ENCODE measurements around the gene CHMP4A. TPM values are rescaled to one million over a fixed set of nuclear protein-coding genes. Genes with fewer than 3 reads are reported as not detected.

Gene CHMP4A
- total and polyA plus RNA-seq, 9 of the 15 experiments (the other 6 are each of a cell fraction or from before 2014, with no cell fraction given), result 28.8 to 104 (median 52.7) TPM

DNA sequence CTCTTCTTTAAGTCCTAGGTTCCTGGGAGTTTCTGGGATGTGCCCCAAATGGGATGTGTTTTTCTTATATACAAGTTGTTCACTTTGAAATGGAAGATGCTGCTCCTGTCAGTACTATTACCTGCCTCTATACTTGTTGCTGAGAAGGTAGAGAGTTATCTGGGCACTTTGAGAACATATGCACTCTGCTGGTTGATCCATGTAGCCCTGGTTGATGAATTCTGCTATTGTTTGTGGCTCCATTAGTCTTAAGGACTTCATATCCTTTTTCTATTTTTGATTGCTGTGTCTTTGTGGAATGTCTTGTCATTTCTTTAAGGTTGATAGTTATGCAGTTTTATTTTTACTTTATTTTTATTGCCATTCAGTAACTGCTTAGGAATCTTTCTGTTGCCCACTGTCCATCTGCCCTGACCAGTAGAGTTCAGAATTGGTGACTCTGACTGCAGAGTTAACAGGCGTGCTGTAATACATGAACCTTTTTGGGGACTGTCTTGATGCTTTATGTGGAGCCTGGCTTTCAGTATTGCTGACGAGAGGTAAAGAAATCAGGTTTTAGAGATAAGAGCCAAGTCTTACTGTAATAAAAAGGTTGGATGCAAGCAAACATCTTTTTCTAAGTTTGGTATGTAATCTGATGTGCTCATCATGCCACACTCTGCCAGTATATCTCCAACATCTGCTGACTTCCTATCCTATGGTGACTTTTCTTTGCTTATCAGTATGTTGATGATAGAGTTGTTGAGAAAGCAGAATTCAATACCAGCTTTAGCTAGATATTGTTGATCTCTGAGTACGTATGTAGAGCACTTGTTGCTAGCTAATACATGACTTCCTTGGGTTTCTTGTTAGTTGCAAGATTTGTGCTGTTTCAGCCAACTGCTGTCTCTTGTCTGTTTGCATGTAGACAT lies 21.1 kb upstream of the CHMP4A start:
- ChIA-PET CTCF (ENCODE audit: low intra/inter-chr PET ratio) (no interaction called here), POLR2A (interaction anchor here (1.0 to 1.4 kb wide), 2 partner anchors 40 to 63 kb away, joined by 3 read pairs; no protein-coding TSS in a partner anchor)
- intact Hi-C loops (cut with micrococcal nuclease), result no loop called here
- no peaks in the 10 kb centered on the region for H4K20me1 ChIP-seq (replicated peaks; ENCODE audit: control insufficient read depth, insufficient read depth, low read length)
- H2AFZ ChIP-seq (ENCODE audit: low read depth, low read length), result no peak overlapping the region
- H3K79me2 ChIP-seq (ENCODE audit: control insufficient read depth, insufficient read depth, low read length), result peaks cover 35% of the 10 kb centered on the region
- H3K27me3 ChIP-seq (ENCODE audit: control insufficient read depth in 2 of 2, insufficient read depth in 2 of 2, low read length in 2 of 2), result no peaks in the 10 kb centered on the region
- ATAC-seq (no peak), DNase-seq (ENCODE audit: extremely low read depth in 1 of 4, low spot score in 3 of 4) (no peak), FAIRE-seq (no peak)
- H3K9me3 ChIP-seq (replicated peaks; ENCODE audit: control insufficient read depth, insufficient read depth, low read depth, low read length), result no peaks in the 10 kb centered on the region
- peaks cover 51% of the 10 kb centered on the region for H3K36me3 ChIP-seq (ENCODE audit: control insufficient read depth, insufficient read depth, low read length)
- no peak overlapping the region for H3K4me3 ChIP-seq
- H3K9ac ChIP-seq (ENCODE audit: insufficient read depth in 1 of 2, low read depth in 2 of 2, low read length in 2 of 2), result no peak overlapping the region
- no TSS peak for BruUV-seq (replicated peaks)
- H3K27ac ChIP-seq (ENCODE audit: extremely low read depth, low read depth, low read length), result no peak overlapping the region
- peaks cover 6 to 15% of the 10 kb centered on the region in 2 experiments for H3K4me1 ChIP-seq (replicated peaks in 1 of 2; ENCODE audit: control insufficient read depth in 2 of 2, insufficient read depth in 2 of 2, low read length in 2 of 2)
- in situ Hi-C loops (cut with MboI), result no loop called here
- no peaks in the 10 kb centered on the region for H3K9me1 ChIP-seq (ENCODE audit: control insufficient read depth, insufficient read depth, low read length)
- WGBS (ENCODE audit: insufficient coverage, low coverage, missing lambda C conversion rate), result 53% methylated on average over 3 of the region's 3 CpGs
- H3K4me2 ChIP-seq (ENCODE audit: insufficient read depth, low read length), result no peak overlapping the region
- TF ChIP-seq KLF6 (CRISPR knock-in tag; IDR thresholded peaks at IDR 0.05; ENCODE audit: borderline replicate concordance) (no peak), SNAPC5 (CRISPR knock-in tag; IDR thresholded peaks at IDR 0.05) (no peak), SP2 (IDR thresholded peaks at IDR 0.05; ENCODE audit: extremely low read depth, low read depth, low read length, poor library complexity, severe bottlenecking) (no peak), MTA3 (IDR thresholded peaks at IDR 0.05; ENCODE audit: borderline replicate concordance) (no peak), ZNF274 (IDR thresholded peaks at IDR 0.05; ENCODE audit: borderline replicate concordance, low read depth, low read length) (no peak), ZNF133 (CRISPR knock-in tag; IDR thresholded peaks at IDR 0.05) (no peak), XRCC4 (IDR thresholded peaks at IDR 0.05; ENCODE audit: extremely low read depth, insufficient read depth, insufficient read length) (no peak), TARDBP (IDR thresholded peaks at IDR 0.05) (no peak), CC2D1A (IDR thresholded peaks at IDR 0.05) (no peak), HNRNPH1 (optimal IDR thresholded peaks at IDR 0.05; ENCODE audit: low read depth, low read length) (no peak), E2F5 (CRISPR knock-in tag; IDR thresholded peaks at IDR 0.05) (no peak), NFYB (IDR thresholded peaks at IDR 0.05; ENCODE audit: extremely low read depth, insufficient read length) (no peak), CBX2 (IDR thresholded peaks at IDR 0.05; ENCODE audit: insufficient read depth, low read length, poor library complexity, severe bottlenecking) (no peak), ZBTB1 (CRISPR knock-in tag; IDR thresholded peaks at IDR 0.05; ENCODE audit: borderline replicate concordance, low read depth) (no peak), SMARCA4 (IDR thresholded peaks at IDR 0.05) (no peak)

All from K562 (cell line).